ENCODE measurements around the gene SLC24A2.
"Not testable (repeated sequence)": the region's sequence is repeated elsewhere in the genome, so short reads cannot be mapped to it uniquely, and the experiment has no call there.

SLC24A2 gene

GRCh38 chr9:19788614-19789271 is at the start of gene SLC24A2:
TSS of gene SLC24A2 (minus strand) at chr9:19789037.
- H3K27ac ChIP-seq = no peak within 1 kb of the TSS
- TF ChIP-seq CTCF (IDR thresholded peaks at IDR 0.05) = no peak
- DNase-seq (ENCODE audit: low spot score) = no peak
- peak within 1 kb of the TSS; percentile 51 for H3K4me3 ChIP-seq

GRCh38 chr9:19833331-19833730 is 44.5 kb upstream of the SLC24A2 start:
- not testable (repeated sequence) for DNase-seq (ENCODE audit: low spot score); H3K4me3 ChIP-seq; H3K27ac ChIP-seq

GRCh38 chr9:19830796-19831195 is 42.0 kb upstream of the SLC24A2 start:
- Histone ChIP-seq H3K4me3 (no peak overlapping the region), H3K27ac (no peak overlapping the region)
- no peak for TF ChIP-seq CTCF (IDR thresholded peaks at IDR 0.05)
- no peak for DNase-seq (ENCODE audit: low spot score)

GRCh38 chr9:19828576-19829109 is 39.8 kb upstream of the SLC24A2 start:
- DNase-seq (ENCODE audit: low spot score) = no peak
- no peak overlapping the region for H3K27ac ChIP-seq
- TF ChIP-seq CTCF (IDR thresholded peaks at IDR 0.05) = no peak
- H3K4me3 ChIP-seq = no peak overlapping the region

GRCh38 chr9:19816769-19817168 is 27.9 kb upstream of the SLC24A2 start:
- H3K4me3 ChIP-seq = no peak overlapping the region
- DNase-seq (ENCODE audit: low spot score) = no peak
- H3K27ac ChIP-seq = no peak overlapping the region
- TF ChIP-seq CTCF (IDR thresholded peaks at IDR 0.05) = no peak

GRCh38 chr9:19812194-19812593 is 23.4 kb upstream of the SLC24A2 start:
- TF ChIP-seq CTCF (IDR thresholded peaks at IDR 0.05) = no peak
- no peak overlapping the region for H3K27ac ChIP-seq

GRCh38 chr9:19809422-19810269 is 20.8 kb upstream of the SLC24A2 start:
- H3K27ac ChIP-seq = no peak overlapping the region

More at GRCh38 chr9:19812194-19812593, 23.4 kb upstream of the SLC24A2 start:
- no peak for DNase-seq (ENCODE audit: low spot score)
- no peak overlapping the region for H3K4me3 ChIP-seq

More at GRCh38 chr9:19809422-19810269, 20.8 kb upstream of the SLC24A2 start:
- DNase-seq (ENCODE audit: low spot score) = no peak
- TF ChIP-seq CTCF (IDR thresholded peaks at IDR 0.05) = no peak
- H3K4me3 ChIP-seq = no peak overlapping the region
